Heart left ventricle (tissue), 13 donors: Measurements from ENCODE around the gene ANKRD16.

Source experiments
- CTCF ChIP-seq, 12 donors: fragments of 200-600 bp; sonication (generic) in 4 of 12; IDR thresholded peaks; one replicate each; pipeline versions ENCODE4 v1.5.0 to v1.8.0; 2018 to 2022; ENCODE audit warnings: antibody characterized with exemption in 12 of 12, mild to moderate bottlenecking in 5 of 12
- POLR2A ChIP-seq, 2 donors: fragments of 450-650 bp; IDR thresholded peaks; one replicate each; pipeline ENCODE4 v1.6.1; 2017; ENCODE audit warnings: antibody characterized with exemption in 2 of 2, mild to moderate bottlenecking in 2 of 2, moderate library complexity in 2 of 2
- donor health status: ischemic (EF 13 %, LVEDD 7.1; RV severe dilation, severe dysfunction).
- donor health status: DM: no; HTN: yes; CAD: no.
- donor health status: DM: no; HTN: no; CAD: no.
- donor health status: ischemic (EF 25% LVEDD 6.9; RV normal size, moderate dysfunction).
- donor health status: ischemic (EF 25% LVEDD 5.7; RV mildly dilated, moderate dysfunction).
- donor health status: ischemic (EF 35%, LVEDD 5.7; RV mildly dilated, moderate dysfunction).
- donor health status: nonischemic (EF 11% LVEDD 7.7; RV severe dilation, severe dysfunction).
- donor health status: DM: yes; HTN: yes; CAD: no.
- donor health status: PGD.
- donor health status: ischemic (EF 29% LVEDD 5.4; RV normal size, mild dysfunction).
- donor health status: nonischemic (EF 23%, LVEDD 6.1; RV moderate dilation, normal function).

DNA sequence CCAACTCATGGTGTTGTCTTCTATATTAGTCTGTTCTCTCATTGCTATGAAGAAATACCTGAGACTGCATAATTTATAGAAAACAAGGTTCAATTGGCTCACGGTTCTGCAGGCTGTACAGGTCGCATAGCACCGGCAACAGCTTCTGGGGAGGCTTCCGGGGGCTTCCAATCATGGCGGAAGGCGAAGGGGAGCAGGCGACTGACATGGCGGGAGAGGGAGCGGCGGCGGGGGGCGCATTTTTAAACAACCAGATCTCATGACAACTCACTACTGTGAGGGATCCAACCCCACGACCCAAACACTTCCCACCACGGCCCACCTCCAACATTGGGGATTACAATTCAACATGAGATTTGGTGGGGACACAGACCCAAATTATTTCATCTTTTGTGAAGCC, 47.7 kb downstream of the ANKRD16 start:
- TF ChIP-seq CTCF (IDR thresholded peaks at IDR 0.05) (no peak), POLR2A (IDR thresholded peaks at IDR 0.05) (no peak)
